DMS53 treated with DMSO at 0.1 percent for 48 hours (cell line): ENCODE measurements around the gene HSPA8.
"Not testable (repeated sequence)": the region's sequence is repeated elsewhere in the genome, so short reads cannot be mapped to it uniquely, and the experiment has no call there.

Source experiments
- DNase-seq: peaks from one replicate; lab custom pipeline; 2025; ENCODE audit not compliant: unreplicated experiment; lab: John Stamatoyannopoulos, UW

The HSPA8 gene

DNA sequence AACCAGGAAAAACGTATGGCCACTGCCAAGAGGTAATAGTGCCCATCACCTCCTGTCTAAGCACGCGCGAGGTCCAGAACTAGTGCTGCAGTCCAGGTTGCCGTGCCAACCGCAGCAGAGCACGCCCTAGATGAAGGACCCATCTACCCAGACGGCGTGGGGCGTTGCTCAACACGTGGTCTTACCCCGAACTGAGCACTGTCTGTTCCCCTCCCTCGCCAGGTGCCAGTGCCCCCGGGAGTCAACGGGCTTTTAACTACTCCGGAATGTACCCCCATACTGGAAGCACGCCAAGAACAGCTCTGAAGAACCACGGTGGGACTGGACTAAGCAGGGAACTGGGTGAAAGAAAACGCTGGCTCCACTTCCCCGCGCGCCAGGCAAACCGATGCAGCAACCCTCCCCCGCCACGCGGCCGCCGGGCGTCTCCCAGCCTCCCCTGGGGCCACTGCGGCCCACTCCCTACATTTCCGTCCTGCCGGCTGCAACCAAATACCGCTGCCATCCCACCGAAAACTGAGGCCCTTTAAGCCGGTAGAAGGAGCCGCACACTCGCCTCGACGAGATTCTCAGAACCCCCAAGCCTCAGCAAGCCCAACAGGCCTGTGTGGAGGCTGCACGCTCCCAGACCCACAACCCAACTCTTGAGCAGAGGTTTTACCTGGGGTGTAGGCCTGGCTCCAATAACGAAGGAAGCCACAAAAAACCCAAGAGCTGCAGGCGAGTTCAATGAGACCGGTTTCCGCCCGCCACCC, at the start of gene HSPA8:
HSPA8 (minus strand) TSS at position 734 of the 755 bp plus-strand sequence. CDS start 812 bp downstream, outside the sequence.
- DNase-seq, result peak; percentile 29

DNA sequence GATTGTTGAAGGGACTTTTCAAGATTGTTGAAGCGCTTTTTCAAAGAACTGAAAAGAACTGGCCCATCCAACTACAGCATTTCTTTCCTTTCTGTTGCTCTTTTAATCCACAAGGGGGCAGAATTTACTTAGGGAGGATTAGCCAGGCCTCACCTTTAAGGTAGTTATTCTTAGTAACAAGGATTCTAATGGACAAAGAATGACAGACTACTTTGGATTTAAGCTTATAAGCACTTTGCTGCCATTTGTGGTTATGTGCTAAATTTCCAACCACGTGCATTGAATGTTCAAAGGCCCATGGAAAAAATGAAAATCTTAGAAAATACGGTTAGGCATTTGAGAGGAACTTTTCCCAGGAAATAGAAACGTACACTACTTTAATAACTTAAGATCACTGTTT, 49.5 kb upstream of the HSPA8 start:
- DNase-seq, result peak; percentile 76

DNA sequence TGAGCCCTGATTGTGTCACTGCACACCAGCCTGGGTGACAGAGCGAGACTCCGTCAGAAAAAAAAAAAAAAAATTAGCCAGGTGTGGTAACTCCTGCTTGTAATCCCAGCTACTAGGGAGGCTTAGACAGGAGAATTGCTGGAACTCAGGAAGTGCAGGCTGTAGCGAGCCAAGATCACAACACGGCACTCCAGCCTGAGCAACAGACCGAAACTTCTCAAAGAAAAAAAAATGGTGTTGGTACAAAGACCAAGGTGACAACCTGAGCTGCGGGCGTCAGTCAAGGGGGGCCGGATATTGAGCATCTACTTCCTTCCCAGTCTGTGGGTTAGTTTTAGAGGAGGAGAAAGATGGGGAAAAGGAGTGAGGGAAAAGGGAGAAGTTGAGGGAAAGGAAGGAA, 48.5 kb upstream of the HSPA8 start:
- DNase-seq, result no peak

DNA sequence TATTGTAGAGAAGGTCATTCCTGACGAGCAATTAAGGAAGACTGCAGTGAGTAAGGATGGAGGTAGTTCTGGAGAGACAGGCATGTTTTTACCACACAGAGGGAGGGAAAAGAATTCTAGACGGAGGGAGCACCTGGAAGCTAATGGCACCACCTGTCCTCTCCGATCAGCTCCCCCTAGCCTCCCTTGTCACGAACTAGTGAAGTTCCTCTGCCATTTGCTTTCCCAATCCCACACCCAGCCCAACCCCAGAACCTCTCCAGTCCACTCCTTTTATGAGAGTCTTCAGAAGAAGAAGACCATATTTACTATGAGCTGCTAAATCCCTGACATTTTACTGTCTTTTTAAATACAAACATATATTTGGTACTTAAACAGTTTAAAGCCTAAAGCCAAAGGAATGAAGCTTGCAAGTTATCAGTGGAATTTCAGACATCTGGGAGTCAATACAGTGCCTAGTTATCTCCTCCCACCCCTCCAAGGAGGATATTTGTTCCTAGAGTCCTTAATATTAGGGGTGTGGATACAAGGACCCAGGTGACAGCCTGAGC, 46.1 kb upstream of the HSPA8 start:
- no peak for DNase-seq

DNA sequence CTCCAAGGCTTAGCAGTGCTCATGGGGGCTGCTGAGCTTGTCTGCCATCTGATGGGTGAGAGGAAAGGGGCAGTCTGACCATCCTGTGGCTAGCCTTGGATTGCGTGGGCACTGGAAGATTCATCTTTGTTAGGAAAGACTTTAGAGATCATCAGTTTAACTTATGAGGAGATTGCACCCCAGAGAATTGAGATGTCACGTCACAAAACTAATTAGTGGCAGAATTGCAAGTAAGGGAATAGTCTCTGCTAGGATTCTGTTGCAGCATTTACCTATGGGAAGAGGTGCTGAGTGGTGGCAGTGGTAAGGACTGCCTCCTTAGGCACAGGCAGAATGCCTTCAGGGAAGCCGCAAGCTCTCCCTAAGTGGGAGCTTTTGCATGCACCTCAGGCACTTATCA, 42.8 kb upstream of the HSPA8 start:
- no peak for DNase-seq

DNA sequence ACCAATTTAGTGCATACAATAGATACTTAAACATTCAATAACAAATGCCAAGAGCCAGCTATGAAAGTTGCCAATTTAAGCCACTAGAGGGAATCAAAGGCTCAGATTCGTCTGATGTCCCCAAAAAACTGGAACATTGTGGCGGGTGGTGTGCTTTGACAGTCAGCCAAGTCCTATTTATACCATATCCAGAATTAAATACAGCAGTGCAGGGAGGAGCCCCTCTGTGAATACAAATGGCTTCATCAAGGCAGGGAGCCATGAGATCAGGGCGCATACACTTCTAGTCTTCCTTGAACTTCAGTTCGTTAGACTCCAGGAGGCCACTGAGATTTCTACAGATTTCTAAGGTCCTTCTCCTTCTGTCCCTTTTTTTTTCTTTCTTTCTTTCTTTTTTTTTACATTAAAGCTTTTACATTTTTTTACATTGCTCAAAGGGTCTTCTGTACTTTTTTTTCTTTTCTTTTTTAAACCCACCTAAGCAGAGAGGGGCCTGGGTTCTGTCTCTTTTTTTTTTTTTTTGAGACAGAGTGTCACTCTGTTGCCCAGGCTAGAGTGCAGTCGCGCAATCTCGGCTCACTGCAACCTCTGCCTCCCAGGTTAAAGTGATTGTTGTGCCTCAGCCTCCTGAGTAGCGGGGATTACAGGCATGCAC, 41.5 kb upstream of the HSPA8 start:
- peak; percentile 46 for DNase-seq

DNA sequence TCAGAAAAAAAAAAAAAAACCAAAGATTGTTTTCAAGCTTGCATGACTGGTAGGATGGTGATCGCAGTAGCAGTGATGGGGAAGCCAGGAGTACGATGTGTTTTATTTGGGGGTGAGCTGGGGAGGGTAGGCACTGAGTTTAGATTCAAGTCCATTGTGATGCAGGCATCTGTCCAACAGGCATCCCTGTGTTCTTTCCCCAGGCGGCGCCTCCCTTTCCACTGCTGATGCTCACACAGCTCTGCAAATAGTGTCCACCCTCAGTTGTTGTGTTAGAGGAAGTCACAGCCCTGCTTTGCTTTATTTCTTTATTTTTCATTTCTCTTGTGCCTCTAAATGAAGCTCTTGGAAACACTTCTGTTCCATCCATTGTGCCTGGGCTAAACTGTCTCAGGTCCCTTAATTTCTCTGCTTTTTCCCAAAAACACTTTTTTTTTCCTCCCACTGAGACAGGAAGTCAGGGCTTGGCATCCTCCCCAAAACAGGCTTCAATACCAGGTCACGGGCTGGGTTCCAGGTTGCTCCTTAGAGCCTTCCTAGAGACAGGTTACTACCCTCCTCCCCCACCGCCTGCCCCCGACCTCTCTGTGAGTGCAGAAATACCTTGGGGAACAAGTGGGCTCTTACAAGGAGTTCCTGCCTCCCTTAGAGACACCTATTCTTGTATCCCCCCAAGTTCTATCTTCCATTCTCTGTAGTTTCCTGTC, 38.6 kb upstream of the HSPA8 start:
- no peak for DNase-seq

DNA sequence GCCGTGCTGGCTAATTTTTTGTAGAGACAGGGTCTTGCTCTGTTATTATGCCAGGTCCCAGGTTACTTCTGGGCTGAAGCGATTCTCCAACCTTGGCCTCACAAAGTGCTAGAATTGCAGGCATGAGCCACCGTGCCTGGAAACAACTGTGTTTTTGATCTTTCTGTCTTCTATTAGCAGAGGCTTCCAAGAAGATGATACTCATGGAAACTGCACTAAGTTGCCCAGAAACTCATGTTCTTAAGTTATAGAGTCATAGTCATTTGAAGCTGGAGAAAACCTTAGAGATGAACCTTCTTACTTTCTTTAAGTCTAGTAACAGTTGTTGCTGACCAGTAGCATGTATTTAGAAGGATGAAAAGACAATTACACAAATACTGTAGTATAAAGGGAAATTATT, 37.1 kb upstream of the HSPA8 start:
- DNase-seq, result no peak

DNA sequence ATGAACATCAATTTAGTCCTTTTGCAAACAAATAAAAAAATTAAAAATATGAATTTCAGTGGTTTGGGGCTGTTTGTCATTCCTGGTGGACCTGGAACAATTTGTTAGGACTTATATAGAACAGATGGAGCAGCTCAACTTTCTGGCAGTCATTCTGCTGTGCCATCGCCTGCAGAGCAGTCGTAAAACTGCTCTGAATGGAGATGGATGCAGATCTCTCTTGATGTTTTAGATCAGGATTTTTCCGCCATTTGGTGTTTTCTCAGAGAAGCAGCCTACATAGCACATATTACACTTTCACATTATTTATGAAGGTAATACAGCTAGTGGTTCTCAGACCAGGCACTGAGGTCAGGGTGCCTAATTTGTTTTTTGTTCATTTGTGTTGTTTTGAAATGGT, 31.8 kb upstream of the HSPA8 start:
- DNase-seq, result no peak

DNA sequence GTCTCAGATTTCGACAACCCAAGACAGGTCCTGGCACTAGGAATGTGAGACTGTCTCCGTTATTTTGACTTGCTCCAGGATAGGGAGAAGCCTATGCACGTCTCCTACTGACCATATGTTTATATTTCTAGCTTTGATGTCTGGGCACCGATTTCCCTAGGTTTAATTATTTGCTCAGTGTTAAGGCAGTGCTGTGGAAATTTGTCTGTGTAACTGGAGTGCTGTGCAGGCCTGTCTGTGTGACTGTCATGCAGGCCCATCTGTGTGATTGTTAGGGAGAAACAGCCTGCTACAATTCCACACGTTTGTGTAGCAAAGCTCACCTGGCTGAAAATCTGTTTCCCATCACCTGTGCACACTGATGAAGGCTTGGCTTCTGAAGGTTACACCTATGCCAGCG, 29.6 kb upstream of the HSPA8 start:
- DNase-seq, result no peak

DNA sequence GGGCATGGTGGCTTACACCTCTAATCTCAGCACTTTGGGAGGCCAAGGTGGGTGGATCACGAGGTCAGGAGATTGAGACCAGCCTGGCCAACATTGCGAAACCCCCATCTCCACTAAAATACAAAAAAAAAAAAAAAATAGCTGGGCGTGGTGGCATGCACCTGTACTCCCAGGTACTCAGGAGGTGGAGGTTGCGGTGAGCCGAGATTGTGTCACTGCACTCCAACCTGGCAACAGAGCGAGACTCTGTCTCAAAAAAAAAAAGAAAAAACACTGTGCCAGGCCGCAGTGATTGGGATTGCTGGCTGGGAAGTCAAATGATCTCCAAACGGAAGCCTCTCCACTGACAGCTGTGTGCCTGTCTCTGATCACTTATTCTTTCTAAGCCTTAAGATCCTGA, 28.2 kb upstream of the HSPA8 start:
- DNase-seq, result not testable (repeated sequence)

DNA sequence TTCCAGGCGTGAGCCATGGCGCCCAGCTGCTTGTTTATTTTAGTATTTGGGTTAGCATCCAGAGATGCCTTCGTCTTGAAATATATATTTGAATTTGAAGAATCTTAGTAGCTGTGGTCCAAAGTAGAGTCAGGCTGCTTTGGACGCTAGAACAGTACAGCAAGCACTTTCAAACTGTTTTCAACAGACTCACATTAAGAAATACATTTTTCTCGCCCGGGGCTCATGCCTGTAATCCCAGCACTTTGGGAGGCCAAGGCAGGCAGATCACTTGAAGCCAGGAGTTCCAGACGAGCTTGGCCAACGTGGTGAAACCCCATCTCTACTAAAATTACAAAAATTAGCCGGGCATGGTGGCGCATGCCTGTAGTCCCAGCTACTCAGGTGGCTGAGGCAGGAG, 27.0 kb upstream of the HSPA8 start:
- DNase-seq, result not testable (repeated sequence)

DNA sequence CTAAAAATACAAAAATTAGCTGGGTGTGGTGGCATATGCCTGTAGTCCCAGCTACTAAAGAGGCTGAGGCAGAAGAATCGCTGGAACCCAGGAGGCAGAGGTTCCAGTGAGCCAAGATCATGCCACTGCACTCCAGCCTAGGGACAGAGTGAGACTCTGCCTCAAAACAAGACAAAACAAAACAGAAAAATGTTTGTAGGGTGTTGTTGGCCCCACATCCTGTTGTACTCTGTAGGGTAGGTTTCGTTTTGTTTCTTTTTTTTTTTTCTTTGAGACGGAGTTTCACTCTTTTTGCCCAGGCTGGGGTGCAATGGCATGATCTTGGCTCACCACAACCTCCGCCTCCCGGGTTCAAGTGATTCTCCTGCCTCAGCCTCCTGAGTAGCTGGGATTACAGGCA, 25.7 kb upstream of the HSPA8 start:
- not testable (repeated sequence) for DNase-seq

DNA sequence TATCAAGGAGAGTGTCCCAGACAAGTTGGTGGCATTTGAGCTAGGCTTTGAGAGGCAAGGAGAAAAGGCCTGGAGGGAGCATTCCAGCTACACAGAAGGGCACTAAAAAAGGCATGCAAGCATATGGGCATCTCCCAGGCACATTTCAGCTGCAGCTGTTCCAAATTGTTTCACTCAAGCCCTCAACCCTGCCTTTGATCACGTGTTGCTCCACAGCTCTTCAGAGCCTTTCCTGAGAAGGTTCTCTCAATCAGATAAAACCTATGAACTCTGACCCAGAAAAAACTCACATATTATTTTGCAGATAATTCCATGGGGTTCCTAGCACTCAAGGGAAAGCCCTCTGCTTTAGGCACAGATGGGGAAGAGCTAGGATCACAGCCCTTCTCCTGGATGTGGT, 24.4 kb upstream of the HSPA8 start:
- no peak for DNase-seq

DNA sequence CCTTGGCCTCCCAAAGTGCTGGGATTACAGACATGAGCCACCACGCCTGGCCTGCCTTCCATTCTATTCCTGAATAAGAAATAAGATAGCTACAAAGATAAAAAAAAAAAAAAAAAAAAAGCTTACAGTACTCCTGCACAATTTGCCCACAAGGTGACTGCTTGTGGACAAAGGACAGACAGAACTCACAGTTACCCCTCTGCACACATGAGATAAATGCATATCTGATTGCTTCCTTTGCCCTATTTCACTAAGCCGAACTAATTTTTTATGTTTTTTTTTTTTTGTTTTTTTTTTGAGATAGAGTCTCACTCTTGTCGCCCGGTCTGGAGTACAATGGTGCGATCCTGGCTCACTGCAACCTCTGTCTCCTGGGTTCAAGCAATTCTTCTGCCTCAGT, 23.6 kb upstream of the HSPA8 start:
- DNase-seq, result no peak

DNA sequence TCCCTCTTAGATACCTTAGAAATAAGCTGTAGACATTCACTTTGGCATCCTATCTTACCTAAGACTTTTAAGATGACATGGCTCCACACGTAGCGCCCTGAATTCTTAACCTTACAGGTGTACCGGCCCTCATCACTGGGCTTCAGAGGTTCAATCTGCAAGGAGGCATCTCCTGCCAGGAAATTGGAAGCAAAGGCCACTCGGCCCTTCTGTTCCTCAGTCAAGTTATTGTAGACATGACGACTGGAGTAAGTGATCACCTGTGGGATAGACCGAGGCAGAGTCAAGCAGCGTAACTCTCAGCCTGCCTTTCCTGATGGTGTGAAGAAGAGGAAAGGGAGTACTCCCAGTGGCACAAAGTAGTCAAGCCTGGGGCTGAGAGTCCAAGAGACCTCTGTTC, 22.5 kb upstream of the HSPA8 start:
- DNase-seq, result no peak

DNA sequence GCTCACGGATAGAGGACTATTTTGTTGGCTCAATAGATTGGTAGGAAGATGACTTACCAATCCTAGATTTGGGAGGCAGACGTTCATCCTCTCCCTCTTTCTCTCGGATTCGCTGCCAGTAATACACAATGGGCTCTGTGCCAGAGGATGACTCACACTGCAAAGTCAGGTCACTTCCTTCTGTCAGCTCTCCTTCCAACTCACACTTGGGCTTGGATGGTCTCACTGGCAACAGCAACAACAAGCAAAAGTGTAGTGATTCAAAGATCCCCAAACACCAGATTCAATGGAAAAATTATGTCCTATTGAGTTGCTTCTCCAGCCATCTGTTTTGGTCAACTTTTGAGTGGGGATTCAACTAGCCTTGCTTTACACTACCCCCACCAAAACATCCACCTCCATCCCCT, 21.7 kb upstream of the HSPA8 start:
- DNase-seq, result peak; percentile 92

DNA sequence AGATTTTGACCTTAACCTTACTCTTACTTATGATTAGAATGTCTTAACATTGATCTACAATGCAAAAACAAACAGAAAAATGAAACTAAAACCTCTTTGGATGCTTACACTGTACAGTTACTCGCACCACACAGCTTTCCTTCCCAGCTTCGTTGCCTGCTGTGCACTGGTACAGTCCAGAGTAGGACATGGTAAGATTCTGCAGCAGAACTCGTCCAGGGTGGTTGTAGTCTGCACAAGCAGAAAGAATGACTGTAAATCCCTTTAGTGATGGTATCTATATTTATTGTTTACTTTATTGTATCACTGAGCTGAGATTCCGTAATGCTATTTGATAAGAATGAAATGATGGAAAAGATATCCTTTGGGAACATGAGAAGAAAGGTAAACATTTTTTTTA, 21.0 kb upstream of the HSPA8 start:
- no peak for DNase-seq

DNA sequence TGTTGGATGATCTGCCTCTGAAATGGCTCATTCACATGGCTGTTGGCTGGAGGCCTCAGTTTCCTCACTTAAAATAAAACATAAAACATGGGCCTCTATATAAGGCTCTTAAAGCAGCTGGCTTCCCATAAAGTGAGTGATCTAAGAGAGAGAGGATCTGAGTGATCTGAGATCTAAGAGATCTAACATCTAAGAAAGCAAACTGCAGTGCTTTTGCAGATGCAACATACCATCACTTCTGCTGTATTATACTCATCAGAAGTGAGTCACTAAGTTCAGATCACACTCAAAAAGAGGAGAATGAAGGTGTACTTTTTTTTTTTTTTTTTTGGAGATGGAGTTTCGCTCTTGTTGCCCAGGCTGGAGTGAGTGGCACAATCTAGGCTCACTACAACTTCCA, 18.1 kb upstream of the HSPA8 start:
- no peak for DNase-seq

DNA sequence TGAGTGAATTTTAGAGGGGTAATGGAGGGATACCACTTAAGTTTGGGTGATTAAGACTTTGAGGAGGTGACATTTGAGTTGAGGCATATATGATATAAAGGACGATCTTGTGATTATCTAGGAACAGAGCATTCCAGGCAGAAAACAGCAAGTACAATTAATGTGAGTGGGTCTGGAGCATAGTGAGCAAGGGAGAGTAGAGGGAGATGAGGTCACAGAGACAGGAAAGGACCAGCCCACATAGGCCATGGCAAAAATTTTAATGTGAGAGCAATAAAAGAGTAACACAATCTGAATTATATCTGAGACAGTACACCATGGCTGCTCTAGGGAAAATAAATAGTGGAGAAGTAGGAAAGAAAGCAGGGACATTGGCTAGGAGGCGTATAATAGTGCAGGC, 14.5 kb upstream of the HSPA8 start:
- DNase-seq, result no peak

DNA sequence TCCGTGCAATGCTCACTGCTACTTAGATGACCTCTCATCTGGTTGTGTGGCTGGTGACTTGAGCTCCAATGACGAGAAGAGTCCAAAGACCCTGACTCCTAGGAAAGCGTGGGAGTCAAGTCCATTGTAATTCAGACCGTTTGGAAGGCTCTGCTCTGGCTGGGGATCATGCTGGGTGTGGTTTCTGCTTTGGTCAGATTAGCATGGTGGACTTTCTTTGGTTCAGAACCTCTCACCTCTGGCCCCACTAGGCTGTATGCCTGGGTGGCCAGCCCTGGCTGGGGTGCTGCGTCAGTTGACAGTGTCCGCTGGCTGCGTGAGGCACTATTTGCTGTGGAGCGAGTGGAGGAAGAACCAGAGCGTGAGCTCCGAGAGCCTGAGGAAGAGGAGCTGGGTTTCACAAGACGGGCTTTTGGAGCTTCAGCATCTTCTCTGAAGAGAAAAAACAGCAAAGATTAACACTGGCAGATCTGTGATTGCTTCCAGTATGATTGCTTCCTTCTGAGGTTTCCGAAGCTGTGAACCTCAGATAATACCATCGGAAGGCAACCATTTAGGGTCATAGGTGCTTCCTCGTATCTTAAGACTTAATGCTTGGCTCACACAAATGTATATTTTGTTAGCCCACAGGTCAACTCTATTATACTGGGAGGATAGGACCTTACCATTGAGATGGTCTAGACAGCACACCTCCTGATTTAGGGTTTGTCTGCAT, 11.6 kb upstream of the HSPA8 start:
- DNase-seq, result no peak
